Measurements from ENCODE around the gene DDX10.

DNA sequence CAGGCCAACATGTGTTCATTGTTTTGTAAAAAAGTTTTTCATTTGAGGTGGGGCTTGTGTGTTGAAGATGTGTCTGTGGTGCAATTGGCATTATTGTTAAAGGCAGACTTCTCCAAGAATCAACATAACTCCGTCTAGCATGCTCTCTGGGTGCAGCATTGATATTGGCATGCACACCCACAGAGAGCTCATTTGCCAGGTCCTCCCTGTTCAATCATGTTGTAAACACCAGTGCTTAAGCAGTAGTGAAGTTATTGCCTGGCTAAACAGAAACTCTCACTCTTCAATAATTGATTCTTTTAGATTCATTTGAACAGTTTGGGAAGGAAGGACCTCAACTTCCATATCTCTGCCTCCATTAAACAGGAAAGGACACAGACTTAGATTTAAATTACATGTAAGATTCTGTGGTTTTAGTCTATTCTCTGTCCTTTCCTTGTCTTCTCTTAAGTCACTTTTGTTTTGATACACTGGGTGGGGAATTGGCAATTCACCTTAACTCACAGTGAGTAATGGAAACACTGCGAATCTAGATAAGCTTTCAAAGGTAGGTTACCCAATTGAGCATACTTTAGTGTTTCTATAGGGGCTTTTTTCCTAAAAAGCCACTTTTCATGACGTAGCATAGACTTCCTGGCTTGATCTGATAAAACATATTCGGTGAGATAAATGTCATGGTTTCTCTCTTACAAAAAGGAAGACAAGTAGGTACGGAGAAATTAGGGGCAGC, 40.5 kb upstream of the DDX10 start:
- TF ChIP-seq POLR2AphosphoS5 (IDR thresholded peaks at IDR 0.05; ENCODE audit: low read depth, low read length) (no peak), RAD21 (IDR thresholded peaks at IDR 0.05 in 1 of 2, conservative IDR thresholded peaks at IDR 0.05 in 1 of 2; ENCODE audit: low read depth in 2 of 2, low read length in 2 of 2) (no peak), POLR2A (IDR thresholded peaks at IDR 0.05; ENCODE audit: control extremely low read depth in 1 of 2, low read depth in 2 of 2, low read length in 2 of 2) (no peak), TCF12 (IDR thresholded peaks at IDR 0.05; ENCODE audit: low read depth, low read length) (no peak), BRCA1 (IDR thresholded peaks at IDR 0.05; ENCODE audit: low read depth, low read length) (no peak), TAF1 (IDR thresholded peaks at IDR 0.05; ENCODE audit: low read depth, low read length) (no peak)
- TF ChIP-seq, protein P1, sequence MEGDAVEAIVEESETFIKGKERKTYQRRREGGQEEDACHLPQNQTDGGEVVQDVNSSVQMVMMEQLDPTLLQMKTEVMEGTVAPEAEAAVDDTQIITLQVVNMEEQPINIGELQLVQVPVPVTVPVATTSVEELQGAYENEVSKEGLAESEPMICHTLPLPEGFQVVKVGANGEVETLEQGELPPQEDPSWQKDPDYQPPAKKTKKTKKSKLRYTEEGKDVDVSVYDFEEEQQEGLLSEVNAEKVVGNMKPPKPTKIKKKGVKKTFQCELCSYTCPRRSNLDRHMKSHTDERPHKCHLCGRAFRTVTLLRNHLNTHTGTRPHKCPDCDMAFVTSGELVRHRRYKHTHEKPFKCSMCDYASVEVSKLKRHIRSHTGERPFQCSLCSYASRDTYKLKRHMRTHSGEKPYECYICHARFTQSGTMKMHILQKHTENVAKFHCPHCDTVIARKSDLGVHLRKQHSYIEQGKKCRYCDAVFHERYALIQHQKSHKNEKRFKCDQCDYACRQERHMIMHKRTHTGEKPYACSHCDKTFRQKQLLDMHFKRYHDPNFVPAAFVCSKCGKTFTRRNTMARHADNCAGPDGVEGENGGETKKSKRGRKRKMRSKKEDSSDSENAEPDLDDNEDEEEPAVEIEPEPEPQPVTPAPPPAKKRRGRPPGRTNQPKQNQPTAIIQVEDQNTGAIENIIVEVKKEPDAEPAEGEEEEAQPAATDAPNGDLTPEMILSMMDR (IDR thresholded peaks at IDR 0.05; ENCODE audit: control extremely low read depth in 1 of 3, insufficient read depth in 1 of 3, low read depth in 1 of 3, low read length in 3 of 3): no peak
- TF ChIP-seq, protein P2, sequence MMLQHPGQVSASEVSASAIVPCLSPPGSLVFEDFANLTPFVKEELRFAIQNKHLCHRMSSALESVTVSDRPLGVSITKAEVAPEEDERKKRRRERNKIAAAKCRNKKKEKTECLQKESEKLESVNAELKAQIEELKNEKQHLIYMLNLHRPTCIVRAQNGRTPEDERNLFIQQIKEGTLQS (IDR thresholded peaks at IDR 0.05; ENCODE audit: insufficient read depth, low read depth, low read length): no peak
- TF ChIP-seq, protein P3, sequence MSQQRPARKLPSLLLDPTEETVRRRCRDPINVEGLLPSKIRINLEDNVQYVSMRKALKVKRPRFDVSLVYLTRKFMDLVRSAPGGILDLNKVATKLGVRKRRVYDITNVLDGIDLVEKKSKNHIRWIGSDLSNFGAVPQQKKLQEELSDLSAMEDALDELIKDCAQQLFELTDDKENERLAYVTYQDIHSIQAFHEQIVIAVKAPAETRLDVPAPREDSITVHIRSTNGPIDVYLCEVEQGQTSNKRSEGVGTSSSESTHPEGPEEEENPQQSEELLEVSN (IDR thresholded peaks at IDR 0.05): no peak
- TF ChIP-seq, protein P4, sequence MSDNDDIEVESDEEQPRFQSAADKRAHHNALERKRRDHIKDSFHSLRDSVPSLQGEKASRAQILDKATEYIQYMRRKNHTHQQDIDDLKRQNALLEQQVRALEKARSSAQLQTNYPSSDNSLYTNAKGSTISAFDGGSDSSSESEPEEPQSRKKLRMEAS (IDR thresholded peaks at IDR 0.05): no peak

Data from H1 (cell line).